SK-N-MC (cell line): ENCODE measurements around the gene AP1S1.
"Not testable (repeated sequence)": the region's sequence is repeated elsewhere in the genome, so short reads cannot be mapped to it uniquely, and the experiment has no call there.

Source experiments
- DNase-seq: peaks from one replicate; pipeline ENCODE4 v3.0.0-alpha.2; 2011; ENCODE audit warnings: low read depth, low spot score
- H3K27ac ChIP-seq: fragments of 200-600 bp; sonication (generic); 2 replicates; pipeline ENCODE4 v1.5.1; 2016; ENCODE audit warnings: mixed run types
- H3K36me3 ChIP-seq: fragments of 200-600 bp; sonication (generic); 2 replicates; pipeline ENCODE4 v1.6.1; 2017; ENCODE audit warnings: antibody characterized with exemption, low read length, mixed read lengths; ENCODE audit not compliant: insufficient read depth
- H3K4me3 ChIP-seq: fragments of 200-600 bp; sonication (generic); 2 replicates; pipeline ENCODE4 v1.5.1; 2016
- H3K9ac ChIP-seq: fragments of 200-600 bp; sonication (generic); 2 replicates; pipeline ENCODE4 v1.8.0; 2017; ENCODE audit warnings: mixed run types, mixed read lengths; ENCODE audit not compliant: insufficient read length
- H3K9me3 ChIP-seq: fragments of 200-600 bp; sonication (generic); 2 replicates; pipeline ENCODE4 v1.6.1; 2017; ENCODE audit warnings: low read depth, mild to moderate bottlenecking, antibody characterized with exemption, low read length, moderate library complexity, mixed read lengths
- EZH2 ChIP-seq: fragments of 200-600 bp; sonication (generic); IDR thresholded peaks from one replicate; pipeline ENCODE4 v1.6.1; 2017; ENCODE audit warnings: antibody characterized with exemption
- FOXP2 ChIP-seq: optimal IDR thresholded peaks from 2 replicates; pipeline ENCODE3; 2011; ENCODE audit warnings: mild to moderate bottlenecking, moderate library complexity; ENCODE audit not compliant: insufficient read depth; ENCODE audit errors: extremely low read length, control extremely low read depth
- POLR2AphosphoS5 ChIP-seq: IDR thresholded peaks from 2 replicates; pipeline ENCODE4 v1.6.1; 2012; ENCODE audit warnings: mild to moderate bottlenecking, low read depth, low read length, borderline replicate concordance

The AP1S1 gene

GRCh38 chr7:101180130-101180755 lies 26.0 kb downstream of the AP1S1 start, which contains the start of gene NAT16:
NAT16 (minus strand) TSS chr7:101180293; CDS start chr7:101174807, 5,486 bp downstream.
- Histone ChIP-seq H3K36me3 (no peaks in the 10 kb centered on the region), H3K9me3 (no peaks in the 10 kb centered on the region), H3K27ac (no peak within 1 kb of the TSS), H3K9ac (peak within 1 kb of the TSS; percentile 37), H3K4me3 (peak within 1 kb of the TSS; percentile 75)
- DNase-seq: no peak
- TF ChIP-seq POLR2AphosphoS5: no peak
- no peak for TF ChIP-seq EZH2
- TF ChIP-seq FOXP2: no peak

GRCh38 chr7:101185258-101185839 lies 31.1 kb downstream of the AP1S1 start:
- Histone ChIP-seq H3K9me3 (no peaks in the 10 kb centered on the region), H3K27ac (no peak overlapping the region), H3K4me3 (no peak overlapping the region), H3K36me3 (no peaks in the 10 kb centered on the region), H3K9ac (no peak overlapping the region)
- no peak for DNase-seq
- TF ChIP-seq POLR2AphosphoS5 (no peak), EZH2 (no peak), FOXP2 (no peak)

- H3K4me3 ChIP-seq: no peak overlapping the region
- TF ChIP-seq EZH2 (no peak), FOXP2 (no peak), POLR2AphosphoS5 (no peak)
- no peaks in the 10 kb centered on the region for H3K9me3 ChIP-seq
- H3K36me3 ChIP-seq: no peaks in the 10 kb centered on the region
- DNase-seq: no peak
- H3K27ac ChIP-seq: no peak overlapping the region
- no peak overlapping the region for H3K9ac ChIP-seq
Observed at GRCh38 chr7:101186194-101186593, 31.9 kb downstream of the AP1S1 start.

GRCh38 chr7:101186844-101187428 lies 32.7 kb downstream of the AP1S1 start:
- H3K4me3 ChIP-seq: no peak overlapping the region
- no peaks in the 10 kb centered on the region for H3K36me3 ChIP-seq
- no peak overlapping the region for H3K27ac ChIP-seq
- no peak for DNase-seq
- no peak overlapping the region for H3K9ac ChIP-seq
- H3K9me3 ChIP-seq: no peaks in the 10 kb centered on the region
- no peak for TF ChIP-seq EZH2

- TF ChIP-seq FOXP2 (no peak), EZH2 (no peak), POLR2AphosphoS5 (no peak)
- H3K4me3 ChIP-seq: no peak overlapping the region
- H3K36me3 ChIP-seq: no peaks in the 10 kb centered on the region
- H3K9me3 ChIP-seq: no peaks in the 10 kb centered on the region
- H3K27ac ChIP-seq: no peak overlapping the region
- no peak for DNase-seq
- no peak overlapping the region for H3K9ac ChIP-seq
Observed at GRCh38 chr7:101189109-101189508, 34.8 kb downstream of the AP1S1 start.

- DNase-seq: no peak
- Histone ChIP-seq H3K9ac (no peak overlapping the region), H3K27ac (no peak overlapping the region), H3K36me3 (no peaks in the 10 kb centered on the region), H3K9me3 (no peaks in the 10 kb centered on the region), H3K4me3 (no peak overlapping the region)
- TF ChIP-seq FOXP2 (no peak), POLR2AphosphoS5 (no peak), EZH2 (no peak)
Observed at GRCh38 chr7:101195884-101196283, 41.6 kb downstream of the AP1S1 start.

GRCh38 chr7:101197991-101198390 lies 43.7 kb downstream of the AP1S1 start:
- no peak overlapping the region for H3K27ac ChIP-seq

GRCh38 chr7:101198476-101198875 lies 44.2 kb downstream of the AP1S1 start:
- no peak overlapping the region for H3K4me3 ChIP-seq
- no peak overlapping the region for H3K27ac ChIP-seq
- DNase-seq: no peak
- H3K9me3 ChIP-seq: no peaks in the 10 kb centered on the region
- H3K36me3 ChIP-seq: no peaks in the 10 kb centered on the region
- no peak for TF ChIP-seq POLR2AphosphoS5
- TF ChIP-seq FOXP2: no peak
- no peak for TF ChIP-seq EZH2
- no peak overlapping the region for H3K9ac ChIP-seq

More at GRCh38 chr7:101197991-101198390, 43.7 kb downstream of the AP1S1 start:
- Histone ChIP-seq H3K9ac (no peak overlapping the region), H3K9me3 (no peaks in the 10 kb centered on the region), H3K4me3 (no peak overlapping the region), H3K36me3 (no peaks in the 10 kb centered on the region)
- no peak for DNase-seq
- TF ChIP-seq FOXP2 (no peak), EZH2 (no peak), POLR2AphosphoS5 (no peak)

- H3K36me3 ChIP-seq, H3K4me3 ChIP-seq, H3K9ac ChIP-seq, DNase-seq, H3K9me3 ChIP-seq, H3K27ac ChIP-seq: not testable (repeated sequence)
Observed at GRCh38 chr7:101199522-101199921, 45.2 kb downstream of the AP1S1 start.
